Left ventricle myocardium inferior (tissue), 1 donor: ENCODE results near the gene PDE6C. TPM values are rescaled to one million over a fixed set of nuclear protein-coding genes. Genes with fewer than 3 reads are reported as not detected.

Experiments
- DNase-seq: peaks from one replicate; pipeline ENCODE4 v3.0.0-alpha.2; 2020
- H3K27ac ChIP-seq: fragments of 200-600 bp; replicated peaks from 2 replicates; pipeline ENCODE4 v1.8.0; 2021
- H3K27me3 ChIP-seq: fragments of 200-600 bp; 2 replicates; pipeline ENCODE4 v1.8.0; 2021; ENCODE audit warnings: low read depth
- H3K36me3 ChIP-seq: fragments of 200-600 bp; 2 replicates; pipeline ENCODE4 v1.8.0; 2021
- H3K4me1 ChIP-seq: fragments of 200-600 bp; 2 replicates; pipeline ENCODE4 v1.8.0; 2021
- H3K4me3 ChIP-seq: fragments of 200-600 bp; 2 replicates; pipeline ENCODE4 v1.8.0; 2021; ENCODE audit warnings: mild to moderate bottlenecking, moderate library complexity
- H3K9me3 ChIP-seq: fragments of 200-600 bp; replicated peaks from 2 replicates; pipeline ENCODE4 v1.8.0; 2021
- CTCF ChIP-seq: fragments of 200-600 bp; IDR thresholded peaks from 2 replicates; pipeline ENCODE4 v1.8.0; 2021; ENCODE audit warnings: antibody characterized with exemption, mild to moderate bottlenecking, borderline replicate concordance
- intact Hi-C: fragments of 100-400 bp; cut with micrococcal nuclease; formaldehyde crosslinking; loops from one replicate; pipeline ENCODE4 v1.11.0; 2022
- total RNA-seq: library from RNA; stranded (reverse); fragmentation: NEBNext Ultra II Directional; extraction: Animal tissue kit (Norgen Biotek cat#: 25700); gene quantifications from one replicate; pipeline ENCODE4 v1.2.1, GENCODE V29; 2021
- donor health status: DM: no; HTN: yes; CAD: no; lungs with severe emphysema.

PDE6C gene
- total RNA-seq, 1 donor from 2014 or later = not detected

- Histone ChIP-seq H3K9me3 (no peaks in the 10 kb centered on the region), H3K27me3 (peaks cover 2% of the 10 kb centered on the region), H3K27ac (no peak overlapping the region), H3K4me3 (no peak overlapping the region), H3K36me3 (no peaks in the 10 kb centered on the region), H3K4me1 (no peaks in the 10 kb centered on the region)
- no peak for DNase-seq
- intact Hi-C loops = no loop called here
- no peak for TF ChIP-seq CTCF
Measured at GRCh38 chr10:93615576-93616235, 3.4 kb downstream of the PDE6C start.

GRCh38 chr10:93620925-93621324 lies 8.6 kb downstream of the PDE6C start:
- no peak for DNase-seq
- Histone ChIP-seq H3K27ac (no peak overlapping the region), H3K36me3 (no peaks in the 10 kb centered on the region), H3K4me1 (no peaks in the 10 kb centered on the region), H3K4me3 (no peak overlapping the region), H3K9me3 (no peaks in the 10 kb centered on the region), H3K27me3 (no peaks in the 10 kb centered on the region)
- intact Hi-C loops = no loop called here
- TF ChIP-seq CTCF = no peak

GRCh38 chr10:93622942-93623341 lies 10.6 kb downstream of the PDE6C start:
- no peaks in the 10 kb centered on the region for H3K9me3 ChIP-seq
- H3K4me1 ChIP-seq = no peaks in the 10 kb centered on the region
- H3K27ac ChIP-seq = no peak overlapping the region
- TF ChIP-seq CTCF = no peak
- H3K4me3 ChIP-seq = no peak overlapping the region
- H3K36me3 ChIP-seq = no peaks in the 10 kb centered on the region
- H3K27me3 ChIP-seq = no peaks in the 10 kb centered on the region
- DNase-seq = no peak
- intact Hi-C loops = no loop called here

- Histone ChIP-seq H3K4me1 (no peaks in the 10 kb centered on the region), H3K27me3 (peaks cover 12% of the 10 kb centered on the region), H3K36me3 (no peaks in the 10 kb centered on the region), H3K4me3 (no peak overlapping the region), H3K9me3 (no peaks in the 10 kb centered on the region), H3K27ac (no peak overlapping the region)
- intact Hi-C loops = no loop called here
- no peak for DNase-seq
- TF ChIP-seq CTCF = no peak
Measured at GRCh38 chr10:93628858-93629257, 16.5 kb downstream of the PDE6C start.

GRCh38 chr10:93629647-93630305 lies 17.4 kb downstream of the PDE6C start:
- Histone ChIP-seq H3K4me1 (no peaks in the 10 kb centered on the region), H3K36me3 (no peaks in the 10 kb centered on the region), H3K9me3 (no peaks in the 10 kb centered on the region), H3K27ac (no peak overlapping the region), H3K27me3 (peaks cover 18% of the 10 kb centered on the region), H3K4me3 (no peak overlapping the region)
- intact Hi-C loops = no loop called here
- DNase-seq = no peak
- no peak for TF ChIP-seq CTCF
